HEK293 (cell line): ENCODE data around the gene ANK2.

ENCODE experiments used
- CTCF ChIA-PET: fragments of 350-600 bp; formaldehyde crosslinking; extraction: SDS; loops from one replicate; lab custom pipeline; 2021; ENCODE audit warnings: antibody characterized with exemption; lab: Yijun Ruan, JAX
- POLR2A ChIA-PET: fragments of 300-600 bp; formaldehyde crosslinking; extraction: SDS; loops from one replicate; lab custom pipeline; 2020; ENCODE audit warnings: antibody characterized with exemption, inconsistent platforms; lab: Yijun Ruan, JAX
- H3K27ac ChIP-seq: fragments of 200-500 bp; sonication (Bioruptor generic); 2 replicates; pipeline ENCODE4 v1.5.1; 2014; ENCODE audit warnings: low read depth, low read length, control low read depth, inconsistent platforms; ENCODE audit errors: extremely low read depth
- H3K36me3 ChIP-seq, 2 experiments: fragments of 200-500 bp in 1 of 2; sonication (Bioruptor generic) in 1 of 2; 1 replicate in 1 of 2; 2 replicates in 1 of 2; pipeline ENCODE4 v1.5.1; 2014 to 2017; ENCODE audit warnings: inconsistent platforms in 2 of 2, low read length in 2 of 2; ENCODE audit not compliant: control insufficient read depth in 2 of 2, insufficient read depth in 1 of 2
- H3K4me1 ChIP-seq: fragments of 200-500 bp; sonication (Bioruptor generic); 2 replicates; pipeline ENCODE4 v1.5.1; 2014; ENCODE audit warnings: mild to moderate bottlenecking, low read length, inconsistent platforms; ENCODE audit not compliant: control insufficient read depth, insufficient read depth
- H3K4me3 ChIP-seq: 2 replicates; pipeline ENCODE4 v1.5.1; 2011; ENCODE audit warnings: low read depth, mild to moderate bottlenecking, control low read depth, low read length, moderate library complexity
- H3K9me3 ChIP-seq: fragments of 200-500 bp; sonication (Bioruptor generic); 2 replicates; pipeline ENCODE4 v1.5.1; 2014; ENCODE audit warnings: low read depth, low read length, inconsistent platforms; ENCODE audit not compliant: control insufficient read depth, insufficient read depth
- ATF2 ChIP-seq: fragments of 450-650 bp; formaldehyde crosslinking; IDR thresholded peaks from 2 replicates; pipeline ENCODE4 v1.5.1; 2016; ENCODE audit warnings: missing biosample characterization, missing genetic modification characterization, low read depth
- ELK4 ChIP-seq: IDR thresholded peaks from 2 replicates; pipeline ENCODE4 v1.6.1; 2011; ENCODE audit warnings: mild to moderate bottlenecking, low read depth, low read length, borderline replicate concordance
- KLF9 ChIP-seq: fragments of 450-650 bp; formaldehyde crosslinking; IDR thresholded peaks from 2 replicates; pipeline ENCODE4 v1.5.1; 2016; ENCODE audit warnings: missing biosample characterization, missing genetic modification characterization, low read depth
- PRDM6 ChIP-seq: fragments of 450-650 bp; formaldehyde crosslinking; IDR thresholded peaks from 2 replicates; pipeline ENCODE4 v1.5.1; 2017; ENCODE audit warnings: missing biosample characterization, missing genetic modification characterization
- REPIN1 ChIP-seq: fragments of 450-650 bp; formaldehyde crosslinking; IDR thresholded peaks from 2 replicates; pipeline ENCODE4 v1.5.1; 2017; ENCODE audit warnings: missing biosample characterization, missing genetic modification characterization, low read depth
- REST ChIP-seq: fragments of 450-650 bp; formaldehyde crosslinking; IDR thresholded peaks from 2 replicates; pipeline ENCODE4 v1.5.1; 2016; ENCODE audit warnings: missing biosample characterization, missing genetic modification characterization
- YY2 ChIP-seq: fragments of 450-650 bp; formaldehyde crosslinking; IDR thresholded peaks from 2 replicates; pipeline ENCODE4 v1.5.1; 2016; ENCODE audit warnings: missing biosample characterization, missing genetic modification characterization
- ZNF114 ChIP-seq: fragments of 450-650 bp; formaldehyde crosslinking; IDR thresholded peaks from 2 replicates; pipeline ENCODE4 v1.5.0; 2017; ENCODE audit warnings: missing biosample characterization, missing genetic modification characterization
- ZNF138 ChIP-seq: fragments of 450-650 bp; formaldehyde crosslinking; IDR thresholded peaks from 2 replicates; pipeline ENCODE4 v1.5.1; 2016; ENCODE audit warnings: missing biosample characterization, missing genetic modification characterization, borderline replicate concordance
- ZNF26 ChIP-seq: fragments of 450-650 bp; formaldehyde crosslinking; IDR thresholded peaks from 2 replicates; pipeline ENCODE4 v1.5.1; 2016; ENCODE audit warnings: missing biosample characterization, missing genetic modification characterization
- ZNF645 ChIP-seq: fragments of 450-650 bp; formaldehyde crosslinking; IDR thresholded peaks from 2 replicates; pipeline ENCODE4; 2016; ENCODE audit warnings: missing biosample characterization, missing genetic modification characterization
- ZNF777 ChIP-seq: fragments of 450-650 bp; formaldehyde crosslinking; IDR thresholded peaks from 2 replicates; pipeline ENCODE4 v1.5.1; 2017; ENCODE audit warnings: missing biosample characterization, missing genetic modification characterization, borderline replicate concordance
- ZNF791 ChIP-seq: fragments of 450-650 bp; formaldehyde crosslinking; IDR thresholded peaks from 2 replicates; pipeline ENCODE4 v1.5.1; 2016; ENCODE audit warnings: missing biosample characterization, missing genetic modification characterization

Gene ANK2

GRCh38 chr4:113053883-113054282 lies 4.4 kb downstream of the ANK2 start:
- Histone ChIP-seq H3K9me3 (no peaks in the 10 kb centered on the region), H3K36me3 (no peaks in the 10 kb centered on the region)
- CTCF ChIA-PET: no interaction called here

More at GRCh38 chr4:113053883-113054282, 4.4 kb downstream of the ANK2 start:
- POLR2A ChIA-PET: no interaction called here
- peaks cover 10% of the 10 kb centered on the region for H3K4me1 ChIP-seq
- H3K4me3 ChIP-seq: no peak overlapping the region
- H3K27ac ChIP-seq: no peak overlapping the region
- TF ChIP-seq YY2 (no peak), ZNF26 (tag by site-specific recombination) (no peak), ATF2 (no peak), ZNF791 (no peak), ZNF777 (no peak), PRDM6 (no peak), ELK4 (no peak), ZNF114 (tag by site-specific recombination) (no peak), ZNF138 (tag by site-specific recombination) (no peak), KLF9 (tag by site-specific recombination) (no peak), REPIN1 (no peak), ZNF645 (no peak), REST (tag by site-specific recombination) (no peak)
